ENCODE results near the gene RGS2. TPM values are rescaled to one million over a fixed set of nuclear protein-coding genes. Genes with fewer than 3 reads are reported as not detected.

RGS2 gene
- total RNA-seq, 1 experiment from 2014 or later = 7.6 TPM

GRCh38 chr1:192795916-192796618, 12.8 kb upstream of the RGS2 start:
- DNase-seq (ENCODE audit: low read depth) = no peak

- no peak for DNase-seq (ENCODE audit: low read depth)
Measured at GRCh38 chr1:192797143-192797542, 11.7 kb upstream of the RGS2 start.

GRCh38 chr1:192797891-192798290, 10.9 kb upstream of the RGS2 start:
- no peak for DNase-seq (ENCODE audit: low read depth)

GRCh38 chr1:192801451-192801850, 7.4 kb upstream of the RGS2 start:
- DNase-seq (ENCODE audit: low read depth) = no peak

- no peak for DNase-seq (ENCODE audit: low read depth)
Measured at GRCh38 chr1:192802406-192802805, 6.4 kb upstream of the RGS2 start.

- no peak for DNase-seq (ENCODE audit: low read depth)
Measured at GRCh38 chr1:192803501-192803900, 5.3 kb upstream of the RGS2 start.

GRCh38 chr1:192805832-192806323, 3.0 kb upstream of the RGS2 start:
- DNase-seq (ENCODE audit: low read depth) = peak; percentile 70

GRCh38 chr1:192807211-192808162, 1.4 kb upstream of the RGS2 start:
- peak; percentile 32 for DNase-seq (ENCODE audit: low read depth)

- no peak for DNase-seq (ENCODE audit: low read depth)
Measured at GRCh38 chr1:192808163-192808517, 699 bp upstream of the RGS2 start.

GRCh38 chr1:192809307-192810252, 741 bp downstream of the RGS2 start:
- peak; percentile 59 for DNase-seq (ENCODE audit: low read depth)

- peak; percentile 11 for DNase-seq (ENCODE audit: low read depth)
Measured at GRCh38 chr1:192810253-192810880, 1.5 kb downstream of the RGS2 start.

GRCh38 chr1:192811006-192811405, 2.2 kb downstream of the RGS2 start:
- DNase-seq (ENCODE audit: low read depth) = no peak

- no peak for DNase-seq (ENCODE audit: low read depth)
Measured at GRCh38 chr1:192811594-192812239, 2.9 kb downstream of the RGS2 start.

GRCh38 chr1:192812420-192813209, 3.8 kb downstream of the RGS2 start:
- no peak for DNase-seq (ENCODE audit: low read depth)

- DNase-seq (ENCODE audit: low read depth) = no peak
Measured at GRCh38 chr1:192814805-192815204, 6.0 kb downstream of the RGS2 start.

GRCh38 chr1:192817246-192817645, 8.4 kb downstream of the RGS2 start:
- DNase-seq (ENCODE audit: low read depth) = no peak

- DNase-seq (ENCODE audit: low read depth) = no peak
Measured at GRCh38 chr1:192821296-192821695, 12.5 kb downstream of the RGS2 start.

GRCh38 chr1:192824511-192824910, 15.7 kb downstream of the RGS2 start:
- no peak for DNase-seq (ENCODE audit: low read depth)

- peak; percentile 68 for DNase-seq (ENCODE audit: low read depth)
Measured at GRCh38 chr1:192826791-192827546, 18.1 kb downstream of the RGS2 start.
